Epithelial cell of esophagus (primary cell): ENCODE data around the gene CEP112.

ENCODE experiments used
- DNase-seq: peaks from one replicate; pipeline ENCODE4 v3.0.0; 2010; ENCODE audit warnings: low read depth
- H3K4me3 ChIP-seq: 2 replicates; pipeline ENCODE4 v1.5.1; 2011; ENCODE audit warnings: mild to moderate bottlenecking, low read length, control low read depth
- CTCF ChIP-seq: IDR thresholded peaks from 2 replicates; pipeline ENCODE4 v1.5.1; 2011; ENCODE audit warnings: low read depth, mild to moderate bottlenecking, low read length, control low read depth, inconsistent platforms; ENCODE audit not compliant: insufficient read depth; ENCODE audit errors: missing control alignments

CEP112 gene

GRCh38 chr17:65674246-65675045 lies 517.5 kb downstream of the CEP112 start:
- TF ChIP-seq CTCF = no peak
- no peak for DNase-seq
- no peak overlapping the region for H3K4me3 ChIP-seq

GRCh38 chr17:65670667-65671371 lies 521.1 kb downstream of the CEP112 start:
- TF ChIP-seq CTCF = no peak
- H3K4me3 ChIP-seq = no peak overlapping the region
- no peak for DNase-seq

- H3K4me3 ChIP-seq = no peak overlapping the region
- DNase-seq = no peak
- no peak for TF ChIP-seq CTCF
Observed at GRCh38 chr17:65668211-65668610, 523.7 kb downstream of the CEP112 start.

GRCh38 chr17:65667656-65668055 lies 524.3 kb downstream of the CEP112 start:
- TF ChIP-seq CTCF = no peak
- no peak overlapping the region for H3K4me3 ChIP-seq
- DNase-seq = no peak

GRCh38 chr17:65666876-65667321 lies 525.0 kb downstream of the CEP112 start:
- no peak for TF ChIP-seq CTCF
- no peak for DNase-seq
- H3K4me3 ChIP-seq = no peak overlapping the region

GRCh38 chr17:65665966-65666365 lies 526.0 kb downstream of the CEP112 start:
- TF ChIP-seq CTCF = no peak
- no peak for DNase-seq
- no peak overlapping the region for H3K4me3 ChIP-seq
